Spleen (tissue), 11 donors: ENCODE results near the gene PTPRN2. TPM values are rescaled to one million over a fixed set of nuclear protein-coding genes. Genes with fewer than 3 reads are reported as not detected.
"Not testable (repeated sequence)": the region's sequence is repeated elsewhere in the genome, so short reads cannot be mapped to it uniquely, and the experiment has no call there.

Experiments
- DNase-seq: peaks from one replicate; pipeline ENCODE4 v3.0.0-alpha.2; 2020
- H3K27ac ChIP-seq, 8 donors: fragments of 200-600 bp; sonication (generic) in 7 of 8; 1 replicate in 4 of 8; 2 replicates in 4 of 8; pipeline versions ENCODE4 v1.5.0 to v1.8.0; 2016 to 2021; ENCODE audit warnings: inconsistent platforms in 4 of 8, mild to moderate bottlenecking in 4 of 8, moderate library complexity in 1 of 8
- H3K27me3 ChIP-seq, 7 donors: fragments of 200-600 bp; sonication (generic) in 6 of 7; replicated peaks in 1 of 7; 1 replicate in 4 of 7; 2 replicates in 3 of 7; pipeline versions ENCODE4 v1.5.0 to v1.8.0; 2016 to 2021; ENCODE audit warnings: inconsistent platforms in 3 of 7, mild to moderate bottlenecking in 1 of 7
- H3K36me3 ChIP-seq, 6 donors: fragments of 200-600 bp; sonication (generic) in 5 of 6; 1 replicate in 4 of 6; 2 replicates in 2 of 6; pipeline versions ENCODE4 v1.5.0 to v1.8.0; 2016 to 2021; ENCODE audit warnings: inconsistent platforms in 2 of 6
- H3K4me1 ChIP-seq, 6 donors: fragments of 200-600 bp; sonication (generic) in 5 of 6; 1 replicate in 3 of 6; 2 replicates in 3 of 6; pipeline versions ENCODE4 v1.5.0 to v1.8.0; 2016 to 2021; ENCODE audit warnings: inconsistent platforms in 3 of 6
- H3K4me3 ChIP-seq, 8 donors: fragments of 200-600 bp; sonication (generic) in 7 of 8; 1 replicate in 4 of 8; 2 replicates in 4 of 8; pipeline versions ENCODE4 v1.5.0 to v1.8.0; 2016 to 2021; ENCODE audit warnings: inconsistent platforms in 4 of 8, mild to moderate bottlenecking in 4 of 8, moderate library complexity in 2 of 8
- H3K9me3 ChIP-seq, 8 donors: fragments of 200-600 bp; sonication (generic) in 7 of 8; 1 replicate in 4 of 8; 2 replicates in 4 of 8; pipeline versions ENCODE4 v1.5.0 to v1.8.0; 2016 to 2021; ENCODE audit warnings: inconsistent platforms in 4 of 8
- CTCF ChIP-seq, 11 experiments: fragments of 200-600 bp in 7 of 11; fragments of 450-650 bp in 4 of 11; sonication (generic) in 4 of 11; IDR thresholded peaks in 8 of 11; conservative IDR thresholded peaks in 3 of 11; 1 replicate in 7 of 11; 2 replicates in 4 of 11; pipeline versions ENCODE4 v1.4.0 to v1.8.0; 2016 to 2021; ENCODE audit warnings: antibody characterized with exemption in 11 of 11, inconsistent platforms in 4 of 11, mild to moderate bottlenecking in 1 of 11
- POLR2A ChIP-seq, 3 donors: fragments of 450-650 bp; IDR thresholded peaks; one replicate each; pipeline ENCODE4 v1.5.1; 2017; ENCODE audit warnings: antibody characterized with exemption in 3 of 3, mild to moderate bottlenecking in 1 of 3
- POLR2AphosphoS5 ChIP-seq, 3 donors: sonication (generic); formaldehyde crosslinking; IDR thresholded peaks; one replicate each; pipeline ENCODE4 v1.5.1; 2017; ENCODE audit warnings: antibody characterized with exemption in 3 of 3
- WGBS, 5 donors: extraction: QIAGEN DNeasy Blood & Tissue Kit in 3 of 5; methylation state at CpG; one replicate each; pipeline versions ENCODE4 v1.1.5 to v1.1.7; 2013 to 2018; 5-methylcytosine and 5-hydroxymethylcytosine counted together
- intact Hi-C: fragments of 100-400 bp; cut with DNase I; formaldehyde crosslinking; loops from one replicate; pipeline ENCODE4 v1.15.0; 2023; ENCODE audit warnings: low total_unique reads
- polyA plus RNA-seq, 3 donors: library from polyadenylated mRNA; stranded (reverse); fragments of 200-250 nt; gene quantifications; one replicate each; pipeline ENCODE4 v1.2.1, GENCODE V29; 2013
- total RNA-seq, 7 donors: library from RNA; depleted of rRNA in 3 of 7; stranded (reverse); fragments of >200 nt in 3 of 7; fragmentation: NEBNext Ultra II Directional in 4 of 7; extraction: Animal tissue kit (Norgen Biotek cat#: 25700) in 4 of 7; gene quantifications; one replicate each; pipeline versions ENCODE4 v1.1.0 to v1.2.1, GENCODE V29; 2016 to 2021
- donor health status: healthy with polysubstance abuse.
- donor health status: DM: no; HTN: no; CAD: no; lungs with moderate emphysema.
- donor health status: DM: no; HTN: no; CAD: no.
- donor health status: Bipolar disorder and iron deficiency.
- donor health status: healthy.
- donor health status: DM: no; HTN: no; CAD: no.
- donor health status: DM: yes; HTN: yes; CAD: no.

Gene PTPRN2
- total and polyA plus RNA-seq, 10 donors = 7.0 to 22.8 (median 16.8) TPM

DNA sequence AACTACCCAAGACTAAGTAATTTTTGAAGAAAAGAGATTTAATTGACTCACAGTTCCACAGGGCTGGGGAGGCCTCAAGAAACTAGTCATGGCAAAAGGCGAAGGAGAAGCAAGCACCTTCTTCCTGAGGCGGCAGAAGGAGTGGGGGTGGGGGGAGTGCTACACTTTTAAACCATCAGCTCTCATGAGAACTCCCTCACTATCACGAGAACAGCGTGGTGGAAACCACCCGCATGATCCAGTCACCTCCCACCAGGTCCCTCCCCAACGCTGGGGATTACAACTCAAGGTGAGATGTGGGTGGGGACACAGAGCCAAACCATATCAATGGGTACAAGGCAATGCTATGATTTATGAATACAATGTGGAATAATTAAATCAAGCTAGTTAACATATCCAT, 241.9 kb downstream of the PTPRN2 start:
- TF ChIP-seq POLR2A (IDR thresholded peaks at IDR 0.05) (no peak), CTCF (IDR thresholded peaks at IDR 0.05 in 8 of 11, conservative IDR thresholded peaks at IDR 0.05 in 3 of 11) (no peak), POLR2AphosphoS5 (IDR thresholded peaks at IDR 0.05) (no peak)
- intact Hi-C loops = no loop called here
- WGBS, 5 donors = 64 to 71% (median 67%) methylated on average over 6 of the region's 6 CpGs
- no peaks in the 10 kb centered on the region for H3K36me3 ChIP-seq
- peaks cover 0 to 10% (median 0%) of the 10 kb centered on the region in 7 donors for H3K27me3 ChIP-seq
- H3K4me1 ChIP-seq = no peaks in the 10 kb centered on the region
- peaks cover 0 to 3% (median 0%) of the 10 kb centered on the region in 8 donors for H3K9me3 ChIP-seq
- no peak overlapping the region for H3K4me3 ChIP-seq
- DNase-seq = peak; percentile 28
- H3K27ac ChIP-seq = no peak overlapping the region

- TF ChIP-seq CTCF (IDR thresholded peaks at IDR 0.05 in 8 of 11, conservative IDR thresholded peaks at IDR 0.05 in 3 of 11) (no peak), POLR2A (IDR thresholded peaks at IDR 0.05) (no peak), POLR2AphosphoS5 (IDR thresholded peaks at IDR 0.05) (no peak)
- H3K36me3 ChIP-seq = no peaks in the 10 kb centered on the region
- no peak overlapping the region for H3K4me3 ChIP-seq
- WGBS, 5 donors = 71 to 86% (median 77%) methylated on average over 11 of the region's 11 CpGs
- H3K9me3 ChIP-seq = peaks cover 0 to 3% (median 0%) of the 10 kb centered on the region in 8 donors
- no peaks in the 10 kb centered on the region for H3K4me1 ChIP-seq
- intact Hi-C loops = no loop called here
- H3K27ac ChIP-seq = no peak overlapping the region
- H3K27me3 ChIP-seq = peaks cover 0 to 10% (median 0%) of the 10 kb centered on the region in 7 donors
- peak; percentile 19 for DNase-seq
These were observed 242.8 kb downstream of the PTPRN2 start for GRCh38 chr7:158344706-158345300.

GRCh38 chr7:158343936-158344455, 243.6 kb downstream of the PTPRN2 start:
- H3K27ac ChIP-seq = no peak overlapping the region
- no peaks in the 10 kb centered on the region for H3K36me3 ChIP-seq
- H3K4me3 ChIP-seq = no peak overlapping the region
- H3K4me1 ChIP-seq = no peaks in the 10 kb centered on the region
- DNase-seq = peak; percentile 24
- peaks cover 0 to 3% (median 0%) of the 10 kb centered on the region in 8 donors for H3K9me3 ChIP-seq
- TF ChIP-seq CTCF (IDR thresholded peaks at IDR 0.05 in 8 of 11, conservative IDR thresholded peaks at IDR 0.05 in 3 of 11) (no peak), POLR2AphosphoS5 (IDR thresholded peaks at IDR 0.05) (no peak), POLR2A (IDR thresholded peaks at IDR 0.05) (no peak)
- H3K27me3 ChIP-seq = peaks cover 0 to 10% (median 0%) of the 10 kb centered on the region in 7 donors
- intact Hi-C loops = no loop called here
- 74 to 88% (median 79%) methylated on average over 9 to 10 of the region's 10 CpGs for WGBS, 5 donors

DNA sequence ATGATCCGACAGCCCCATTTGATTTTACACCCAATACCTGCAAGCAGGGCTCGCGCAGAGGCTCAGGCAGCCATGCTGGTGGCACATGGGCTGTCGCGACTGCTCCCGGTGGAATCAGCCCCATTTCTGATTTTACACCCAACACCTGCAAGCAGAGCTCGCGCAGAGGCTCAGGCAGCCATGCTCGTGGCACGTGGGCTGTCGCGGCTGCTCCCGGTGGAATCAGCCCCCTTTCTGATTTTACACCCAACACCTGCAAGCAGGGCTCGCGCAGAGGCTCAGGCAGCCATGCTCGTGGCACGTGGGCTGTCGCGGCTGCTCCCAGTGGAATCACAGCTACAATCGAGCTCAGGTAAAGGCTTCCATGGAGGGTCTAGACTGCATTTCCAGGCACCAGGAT, 244.1 kb downstream of the PTPRN2 start:
- DNase-seq = no peak
- 92 to 98% (median 94%) methylated on average over 20 of the region's 20 CpGs for WGBS, 5 donors

GRCh38 chr7:158341097-158341496, 246.5 kb downstream of the PTPRN2 start:
- H3K27ac ChIP-seq, intact Hi-C loops, H3K4me1 ChIP-seq, H3K9me3 ChIP-seq, H3K36me3 ChIP-seq, H3K4me3 ChIP-seq, H3K27me3 ChIP-seq: not testable (repeated sequence)
- peak; percentile 22 for DNase-seq
- WGBS, 5 donors = 84 to 93% (median 88%) methylated on average over 13 to 15 of the region's 15 CpGs

More for the DNA sequence above, 244.1 kb downstream of the PTPRN2 start:
- Histone ChIP-seq H3K27me3 (peaks cover 0 to 8% (median 0%) of the 10 kb centered on the region in 7 donors), H3K27ac (no peak overlapping the region), H3K9me3 (peaks cover 0 to 3% (median 0%) of the 10 kb centered on the region in 8 donors), H3K4me3 (no peak overlapping the region), H3K36me3 (no peaks in the 10 kb centered on the region), H3K4me1 (no peaks in the 10 kb centered on the region)
- intact Hi-C loops = no loop called here
- no peak for TF ChIP-seq POLR2A (IDR thresholded peaks at IDR 0.05)
- TF ChIP-seq POLR2AphosphoS5 (IDR thresholded peaks at IDR 0.05) = no peak
- TF ChIP-seq CTCF (IDR thresholded peaks at IDR 0.05 in 8 of 11, conservative IDR thresholded peaks at IDR 0.05 in 3 of 11) = no peak

DNA sequence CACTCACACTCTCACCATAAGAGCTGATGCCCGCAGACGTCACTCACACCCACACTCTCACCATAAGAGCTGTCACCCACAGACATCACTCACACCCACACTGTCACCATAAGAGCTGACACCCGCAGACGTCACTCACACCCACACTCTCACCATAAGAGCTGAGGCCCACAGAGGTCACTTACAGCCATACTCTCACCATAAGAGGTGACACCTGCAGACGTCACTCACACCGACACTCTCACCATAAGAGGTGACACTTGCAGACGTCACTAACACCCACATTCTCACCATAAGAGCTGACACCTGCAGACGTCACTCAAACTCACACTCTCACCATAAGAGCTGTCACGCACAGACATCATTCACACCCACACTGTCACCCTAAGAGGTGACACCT, 250.7 kb downstream of the PTPRN2 start:
- WGBS, 5 donors = 71 to 98% (median 75%) methylated on average over 7 to 9 of the region's 9 CpGs
- intact Hi-C loops, H3K27me3 ChIP-seq, H3K4me1 ChIP-seq, H3K4me3 ChIP-seq, H3K27ac ChIP-seq, H3K36me3 ChIP-seq: not testable (repeated sequence)
- H3K9me3 ChIP-seq = peaks cover 0 to 12% (median 0%) of the 10 kb centered on the region in 8 donors
- DNase-seq = peak; percentile 19

GRCh38 chr7:158332516-158332915, 255.1 kb downstream of the PTPRN2 start:
- DNase-seq = peak; percentile 32
- H3K4me1 ChIP-seq, H3K27ac ChIP-seq, intact Hi-C loops, H3K36me3 ChIP-seq, H3K27me3 ChIP-seq, H3K4me3 ChIP-seq: not testable (repeated sequence)
- 71 to 91% (median 85%) methylated on average over 1 to 4 of the region's 5 CpGs for WGBS, 5 donors
- H3K9me3 ChIP-seq = peaks cover 0 to 35% (median 1%) of the 10 kb centered on the region in 8 donors
